ENCODE measurements around the gene SLC30A9.

SLC30A9 gene

DNA sequence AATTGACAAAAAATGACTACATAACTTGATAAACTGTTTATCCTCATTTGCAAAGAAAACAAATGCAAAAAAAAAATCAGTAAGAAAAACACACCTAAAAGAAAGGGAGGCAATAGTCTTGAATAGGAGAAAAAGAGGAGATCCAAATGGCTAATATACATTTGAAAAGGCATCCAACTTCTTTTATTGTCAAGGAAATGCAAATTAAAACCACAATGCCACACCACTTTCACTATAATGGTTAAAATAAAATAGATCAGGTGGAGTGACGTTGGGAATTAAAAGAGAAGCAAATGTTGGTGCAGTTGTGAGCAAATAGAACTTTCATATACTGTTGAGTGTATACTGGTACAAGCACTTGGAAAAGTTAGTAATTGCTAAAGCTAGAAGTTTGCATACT, 5.2 kb upstream of the SLC30A9 start:
- no peak overlapping the region for H3K27ac ChIP-seq (ENCODE audit: poor library complexity, severe bottlenecking)
- DNase-seq (ENCODE audit: low spot score) (no peak), ATAC-seq (ENCODE audit: low read depth) (no peak)
- no peaks in the 10 kb centered on the region for H3K27me3 ChIP-seq (ENCODE audit: insufficient read depth, poor library complexity, severe bottlenecking)
- H3K9me3 ChIP-seq (ENCODE audit: severe bottlenecking): no peaks in the 10 kb centered on the region
- no peak overlapping the region for H3K4me3 ChIP-seq (ENCODE audit: severe bottlenecking)
- TF ChIP-seq, protein P1, sequence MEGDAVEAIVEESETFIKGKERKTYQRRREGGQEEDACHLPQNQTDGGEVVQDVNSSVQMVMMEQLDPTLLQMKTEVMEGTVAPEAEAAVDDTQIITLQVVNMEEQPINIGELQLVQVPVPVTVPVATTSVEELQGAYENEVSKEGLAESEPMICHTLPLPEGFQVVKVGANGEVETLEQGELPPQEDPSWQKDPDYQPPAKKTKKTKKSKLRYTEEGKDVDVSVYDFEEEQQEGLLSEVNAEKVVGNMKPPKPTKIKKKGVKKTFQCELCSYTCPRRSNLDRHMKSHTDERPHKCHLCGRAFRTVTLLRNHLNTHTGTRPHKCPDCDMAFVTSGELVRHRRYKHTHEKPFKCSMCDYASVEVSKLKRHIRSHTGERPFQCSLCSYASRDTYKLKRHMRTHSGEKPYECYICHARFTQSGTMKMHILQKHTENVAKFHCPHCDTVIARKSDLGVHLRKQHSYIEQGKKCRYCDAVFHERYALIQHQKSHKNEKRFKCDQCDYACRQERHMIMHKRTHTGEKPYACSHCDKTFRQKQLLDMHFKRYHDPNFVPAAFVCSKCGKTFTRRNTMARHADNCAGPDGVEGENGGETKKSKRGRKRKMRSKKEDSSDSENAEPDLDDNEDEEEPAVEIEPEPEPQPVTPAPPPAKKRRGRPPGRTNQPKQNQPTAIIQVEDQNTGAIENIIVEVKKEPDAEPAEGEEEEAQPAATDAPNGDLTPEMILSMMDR (IDR thresholded peaks at IDR 0.05; ENCODE audit: poor library complexity, severe bottlenecking): no peak
- H3K4me1 ChIP-seq (ENCODE audit: insufficient read depth, poor library complexity, severe bottlenecking): peaks cover 4% of the 10 kb centered on the region
- no peaks in the 10 kb centered on the region for H3K36me3 ChIP-seq (ENCODE audit: low read depth)

DNA sequence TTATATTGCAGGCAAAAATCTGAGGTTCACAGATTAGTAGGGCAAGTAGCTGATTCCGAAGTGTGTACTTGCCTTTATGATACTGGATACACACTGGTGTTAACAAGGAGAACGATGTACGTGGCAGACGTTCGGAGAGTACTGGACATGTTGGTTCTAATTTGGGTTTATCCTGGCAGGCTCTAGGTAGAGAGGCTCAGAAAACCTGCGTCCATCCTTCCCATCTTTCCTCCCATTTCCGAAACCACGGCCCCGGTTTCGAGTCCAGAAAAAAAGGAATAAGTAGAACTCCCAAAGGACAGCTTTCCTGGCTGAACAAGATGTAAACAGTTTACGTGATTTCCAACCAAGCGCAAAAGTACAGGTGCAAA, 351 bp upstream of the SLC30A9 start:
- Histone ChIP-seq H3K36me3 (ENCODE audit: low read depth) (peaks cover 5% of the 10 kb centered on the region; the same call in 1 of the 2 replicates), H3K4me3 (ENCODE audit: severe bottlenecking) (peak overlapping the region; percentile 86), H3K9me3 (ENCODE audit: severe bottlenecking) (no peaks in the 10 kb centered on the region), H3K27ac (ENCODE audit: poor library complexity, severe bottlenecking) (peak overlapping the region; percentile 42), H3K4me1 (ENCODE audit: insufficient read depth, poor library complexity, severe bottlenecking) (peaks cover 11% of the 10 kb centered on the region), H3K27me3 (ENCODE audit: insufficient read depth, poor library complexity, severe bottlenecking) (no peaks in the 10 kb centered on the region)
- DNase-seq (ENCODE audit: low spot score): no peak
- TF ChIP-seq, protein P1 (IDR thresholded peaks at IDR 0.05; ENCODE audit: poor library complexity, severe bottlenecking): no peak
- peak; percentile 13 for ATAC-seq (ENCODE audit: low read depth)

DNA sequence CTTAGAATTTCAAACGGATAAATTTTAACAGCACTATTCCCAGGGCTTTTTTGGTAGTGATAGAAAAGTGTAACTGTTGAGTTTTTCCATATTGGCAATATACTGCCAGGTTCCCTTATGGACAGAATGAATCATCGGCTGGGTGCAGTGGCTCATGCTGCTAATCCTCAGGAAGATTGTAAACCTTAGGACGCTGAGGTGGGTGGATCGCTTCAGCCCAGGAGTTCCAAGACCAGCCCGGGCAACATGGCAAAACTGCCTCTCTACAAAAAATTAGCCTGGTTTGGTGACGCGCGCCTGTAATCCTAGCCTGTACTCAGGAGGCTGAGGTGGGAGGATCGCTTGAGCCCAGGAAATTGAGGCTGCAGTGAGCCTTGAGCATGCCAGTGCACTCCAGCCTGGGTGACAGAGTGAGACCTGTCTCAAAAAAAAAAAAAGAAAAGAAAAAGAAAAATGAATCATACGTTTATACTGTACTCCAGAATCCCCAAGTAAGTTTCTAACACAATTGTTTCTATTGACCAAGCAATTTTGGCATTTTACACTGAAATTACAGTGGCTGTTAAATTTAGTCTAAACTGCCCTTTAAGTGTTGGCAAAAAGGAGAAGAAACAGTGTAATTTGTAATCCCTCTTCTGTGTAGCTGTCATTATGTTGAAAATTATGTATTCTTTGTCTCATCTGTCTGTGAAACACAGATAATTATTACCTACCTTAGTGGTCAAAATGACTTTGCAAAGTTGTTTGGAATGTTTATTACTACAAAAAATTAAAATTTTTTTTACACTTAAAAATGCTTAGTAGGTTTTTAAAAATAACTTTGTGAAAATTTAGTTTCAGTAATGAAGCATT, 1.8 kb downstream of the SLC30A9 start:
- H3K27me3 ChIP-seq (ENCODE audit: insufficient read depth, poor library complexity, severe bottlenecking): no peaks in the 10 kb centered on the region
- peak overlapping the region; percentile 86 for H3K4me3 ChIP-seq (ENCODE audit: severe bottlenecking)
- DNase-seq (ENCODE audit: low spot score): peak; percentile 67
- H3K36me3 ChIP-seq (ENCODE audit: low read depth): peaks cover 5% of the 10 kb centered on the region; the same call in 1 of the 2 replicates
- peak; percentile 78 for ATAC-seq (ENCODE audit: low read depth)
- H3K4me1 ChIP-seq (ENCODE audit: insufficient read depth, poor library complexity, severe bottlenecking): peaks cover 11% of the 10 kb centered on the region
- H3K9me3 ChIP-seq (ENCODE audit: severe bottlenecking): no peaks in the 10 kb centered on the region
- H3K27ac ChIP-seq (ENCODE audit: poor library complexity, severe bottlenecking): peak overlapping the region; percentile 42
- TF ChIP-seq, protein P1 (IDR thresholded peaks at IDR 0.05; ENCODE audit: poor library complexity, severe bottlenecking): no peak

DNA sequence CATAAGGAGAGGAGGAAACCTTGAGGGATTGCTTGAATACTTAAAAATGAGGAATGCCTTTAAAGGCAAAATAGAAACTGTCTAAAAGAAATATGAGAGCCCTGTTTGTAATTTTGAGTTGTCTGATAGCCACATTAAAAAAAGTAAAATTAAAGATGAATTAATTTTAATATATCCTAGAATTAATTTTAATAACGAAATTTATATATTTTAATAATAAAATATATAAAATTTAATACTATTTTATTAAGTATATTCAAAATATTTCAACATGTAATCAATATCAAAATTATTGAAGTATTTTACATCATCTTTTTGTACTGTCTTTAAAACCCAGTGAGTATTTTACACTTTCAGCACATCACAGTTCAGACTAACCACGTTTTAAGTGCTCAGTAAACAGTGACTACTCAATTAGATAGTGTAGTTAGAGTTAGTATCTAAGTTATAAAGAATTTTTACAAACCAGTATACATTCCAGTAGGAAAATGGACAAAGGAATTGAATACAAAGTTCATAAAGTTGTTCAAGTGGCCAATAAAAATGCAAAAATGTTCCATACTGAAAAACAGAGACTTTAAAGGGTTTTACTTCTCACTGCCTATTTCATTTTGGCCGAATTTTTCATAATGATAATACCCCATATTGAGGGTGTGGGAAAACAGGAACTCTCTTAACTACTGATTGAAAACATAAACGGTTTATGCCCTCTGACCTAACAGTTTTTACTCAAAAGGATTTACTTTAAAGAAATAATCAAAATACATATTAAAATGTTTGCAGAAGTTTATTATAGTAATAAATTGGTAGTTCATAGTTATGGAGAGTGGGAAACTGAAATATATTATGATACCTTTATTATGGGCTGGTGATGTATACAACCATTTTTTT, 2.9 kb downstream of the SLC30A9 start:
- H3K27ac ChIP-seq (ENCODE audit: poor library complexity, severe bottlenecking): no peak overlapping the region
- H3K9me3 ChIP-seq (ENCODE audit: severe bottlenecking): no peaks in the 10 kb centered on the region
- no peak for DNase-seq (ENCODE audit: low spot score)
- no peak overlapping the region for H3K4me3 ChIP-seq (ENCODE audit: severe bottlenecking)
- H3K4me1 ChIP-seq (ENCODE audit: insufficient read depth, poor library complexity, severe bottlenecking): peaks cover 11% of the 10 kb centered on the region
- TF ChIP-seq, protein P1 (IDR thresholded peaks at IDR 0.05; ENCODE audit: poor library complexity, severe bottlenecking): no peak
- H3K36me3 ChIP-seq (ENCODE audit: low read depth): peaks cover 8% of the 10 kb centered on the region; the same call in 1 of the 2 replicates
- ATAC-seq (ENCODE audit: low read depth): no peak
- no peaks in the 10 kb centered on the region for H3K27me3 ChIP-seq (ENCODE audit: insufficient read depth, poor library complexity, severe bottlenecking)
